Activated B cell treated with CpG ODN at 0.5 μM for 24 hours (primary cell): ENCODE results near the gene NPHP4. TPM values are rescaled to one million over a fixed set of nuclear protein-coding genes. Genes with fewer than 3 reads are reported as not detected.

Source experiments
- ATAC-seq: fragments of 200-7000 bp; cut with Tn5 transposase; one replicate; pipeline ENCODE4 v1.10.0; 2021; ENCODE audit warnings: low read depth, mild to moderate bottlenecking, moderate library complexity
- CTCF ChIA-PET: fragments of 350-600 bp; sonication (Branson Sonifier 250); formaldehyde crosslinking; loops from one replicate; lab custom pipeline; 2021; ENCODE audit warnings: antibody characterized with exemption; lab: Charles Lee
- POLR2A ChIA-PET: fragments of 350-600 bp; sonication (Branson Sonifier 250); formaldehyde crosslinking; loops from one replicate; lab custom pipeline; 2021; ENCODE audit warnings: antibody characterized with exemption; lab: Charles Lee
- DNase-seq: peaks from one replicate; pipeline ENCODE4 v3.0.0; 2022
- H3K27ac Mint-ChIP-seq: one replicate; pipeline ENCODE4 v1.8.0; 2020; ENCODE audit warnings: mixed read lengths
- H3K27me3 Mint-ChIP-seq: one replicate; pipeline ENCODE4 v1.8.0; 2021; ENCODE audit warnings: mixed read lengths
- H3K36me3 Mint-ChIP-seq: one replicate; pipeline ENCODE4 v1.8.0; 2021; ENCODE audit warnings: low read depth, mixed read lengths
- H3K4me1 Mint-ChIP-seq: one replicate; pipeline ENCODE4 v1.8.0; 2021; ENCODE audit warnings: mixed read lengths
- H3K4me3 Mint-ChIP-seq: one replicate; pipeline ENCODE4 v1.8.0; 2020; ENCODE audit warnings: mild to moderate bottlenecking, mixed read lengths
- H3K9me3 Mint-ChIP-seq: one replicate; pipeline ENCODE4 v1.8.0; 2020; ENCODE audit warnings: mixed read lengths
- intact Hi-C: fragments of 100-400 bp; cut with micrococcal nuclease; formaldehyde crosslinking; loops from one replicate; pipeline ENCODE4 v1.15.1; 2024
- total RNA-seq: library from RNA; stranded (reverse); gene quantifications from 2 replicates; pipeline ENCODE4 v1.2.3, GENCODE V29; 2022
- TF ChIP-seq, protein P1 (sequence below): fragments of 200-600 bp; IDR thresholded peaks from one replicate; pipeline ENCODE4 v1.8.0; 2022; ENCODE audit warnings: antibody characterized with exemption, mild to moderate bottlenecking

The NPHP4 gene
- total RNA-seq, 1 donor from 2014 or later: 8.0 TPM

DNA sequence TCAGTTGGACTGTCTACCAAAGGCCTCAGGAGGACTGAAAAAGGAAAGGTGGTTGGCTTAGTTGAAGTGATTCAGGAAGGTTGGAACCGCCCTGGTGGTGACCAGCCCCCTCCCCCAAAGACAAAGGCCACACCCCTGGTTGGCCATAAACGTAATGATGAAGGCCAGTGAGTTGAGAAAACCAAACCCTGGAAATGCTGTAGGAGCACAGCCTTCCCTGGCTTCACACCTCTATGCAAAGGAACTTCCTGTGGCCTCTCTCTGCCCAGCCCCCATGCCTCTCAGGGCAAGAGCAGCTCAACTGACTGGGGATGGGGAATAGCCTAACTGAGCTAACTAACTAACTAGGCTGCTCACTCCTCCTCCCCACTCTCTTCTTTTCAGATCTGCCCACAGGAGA, 90.4 kb downstream of the NPHP4 start:
- CTCF ChIA-PET: no interaction called here
- no peak overlapping the region for H3K4me3 Mint-ChIP-seq

DNA sequence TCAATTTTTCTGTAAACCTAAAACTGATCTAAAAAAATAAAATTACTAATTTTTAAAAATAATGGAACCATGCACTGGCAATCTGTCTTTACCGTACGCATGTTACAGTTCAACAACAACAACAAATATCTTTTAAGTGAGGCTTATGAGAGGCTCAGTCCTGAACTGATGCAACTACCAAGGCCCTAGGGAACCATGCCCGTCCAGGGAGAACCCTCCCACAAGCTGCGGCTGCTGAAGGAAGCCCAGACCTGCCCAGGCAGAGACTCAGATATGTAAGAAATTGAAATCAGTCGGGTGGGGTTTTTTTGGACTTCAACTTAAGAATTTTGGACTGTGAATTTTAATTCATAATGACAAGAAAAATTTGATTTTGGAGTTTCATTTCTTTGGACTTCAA, 91.1 kb downstream of the NPHP4 start:
- ChIA-PET POLR2A (no interaction called here), CTCF (interaction anchor here (0.7 kb wide), 1 partner anchor 212 kb away, joined by 4 read pairs; no protein-coding TSS in a partner anchor)
- TF ChIP-seq, protein P1, sequence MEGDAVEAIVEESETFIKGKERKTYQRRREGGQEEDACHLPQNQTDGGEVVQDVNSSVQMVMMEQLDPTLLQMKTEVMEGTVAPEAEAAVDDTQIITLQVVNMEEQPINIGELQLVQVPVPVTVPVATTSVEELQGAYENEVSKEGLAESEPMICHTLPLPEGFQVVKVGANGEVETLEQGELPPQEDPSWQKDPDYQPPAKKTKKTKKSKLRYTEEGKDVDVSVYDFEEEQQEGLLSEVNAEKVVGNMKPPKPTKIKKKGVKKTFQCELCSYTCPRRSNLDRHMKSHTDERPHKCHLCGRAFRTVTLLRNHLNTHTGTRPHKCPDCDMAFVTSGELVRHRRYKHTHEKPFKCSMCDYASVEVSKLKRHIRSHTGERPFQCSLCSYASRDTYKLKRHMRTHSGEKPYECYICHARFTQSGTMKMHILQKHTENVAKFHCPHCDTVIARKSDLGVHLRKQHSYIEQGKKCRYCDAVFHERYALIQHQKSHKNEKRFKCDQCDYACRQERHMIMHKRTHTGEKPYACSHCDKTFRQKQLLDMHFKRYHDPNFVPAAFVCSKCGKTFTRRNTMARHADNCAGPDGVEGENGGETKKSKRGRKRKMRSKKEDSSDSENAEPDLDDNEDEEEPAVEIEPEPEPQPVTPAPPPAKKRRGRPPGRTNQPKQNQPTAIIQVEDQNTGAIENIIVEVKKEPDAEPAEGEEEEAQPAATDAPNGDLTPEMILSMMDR: no peak
- no peaks in the 10 kb centered on the region for H3K9me3 Mint-ChIP-seq
- intact Hi-C loops: no loop called here
- no peaks in the 10 kb centered on the region for H3K4me1 Mint-ChIP-seq
- H3K27me3 Mint-ChIP-seq: no peaks in the 10 kb centered on the region
- H3K4me3 Mint-ChIP-seq: no peak overlapping the region
- DNase-seq (no peak), ATAC-seq (no peak)
- no peak overlapping the region for H3K27ac Mint-ChIP-seq
- H3K36me3 Mint-ChIP-seq: peaks cover 15% of the 10 kb centered on the region

More for the DNA sequence above, 90.4 kb downstream of the NPHP4 start:
- Mint-ChIP-seq H3K4me1 (no peaks in the 10 kb centered on the region), H3K36me3 (peaks cover 15% of the 10 kb centered on the region), H3K27me3 (no peaks in the 10 kb centered on the region), H3K9me3 (no peaks in the 10 kb centered on the region), H3K27ac (no peak overlapping the region)
- TF ChIP-seq, protein P1: no peak
- intact Hi-C loops: no loop called here
- POLR2A ChIA-PET: no interaction called here
- no peak for ATAC-seq
- no peak for DNase-seq

- Mint-ChIP-seq H3K27ac (no peak overlapping the region), H3K36me3 (peaks cover 10% of the 10 kb centered on the region), H3K27me3 (no peaks in the 10 kb centered on the region), H3K4me1 (no peaks in the 10 kb centered on the region), H3K4me3 (no peak overlapping the region), H3K9me3 (no peaks in the 10 kb centered on the region)
- DNase-seq: no peak
- TF ChIP-seq, protein P1: no peak
- ChIA-PET CTCF (no interaction called here), POLR2A (no interaction called here)
- intact Hi-C loops: no loop called here
- no peak for ATAC-seq
Observed at GRCh38 chr1:5898266-5898665, 94.0 kb downstream of the NPHP4 start.

GRCh38 chr1:5896706-5897660, 95.2 kb downstream of the NPHP4 start:
- H3K27me3 Mint-ChIP-seq: no peaks in the 10 kb centered on the region
- H3K4me3 Mint-ChIP-seq: no peak overlapping the region
- H3K36me3 Mint-ChIP-seq: peaks cover 10% of the 10 kb centered on the region
- DNase-seq (no peak), ATAC-seq (no peak)
- POLR2A ChIA-PET: no interaction called here
- TF ChIP-seq, protein P1: no peak
- intact Hi-C loops: no loop called here
- CTCF ChIA-PET: no interaction called here
- no peak overlapping the region for H3K27ac Mint-ChIP-seq
- no peaks in the 10 kb centered on the region for H3K9me3 Mint-ChIP-seq
- no peaks in the 10 kb centered on the region for H3K4me1 Mint-ChIP-seq
